H9 (cell line): ENCODE data around the gene SELENOH. TPM values are rescaled to one million over a fixed set of nuclear protein-coding genes. Genes with fewer than 3 reads are reported as not detected.
A peak's percentile ranks its signal among the peaks of the same experiment; 100 is the strongest.

Experiments used
- DNase-seq: peaks from one replicate; pipeline ENCODE4 v3.0.0-alpha.2; 2017
- H2AFZ ChIP-seq: one replicate; pipeline ENCODE4 v1.6.1; 2013; ENCODE audit warnings: mild to moderate bottlenecking, low read length, control low read depth, moderate library complexity
- H2AK5ac ChIP-seq: 2 replicates; pipeline ENCODE4 v1.6.1; 2013; ENCODE audit warnings: low read length, control low read depth, mixed read lengths; ENCODE audit not compliant: insufficient read length
- H2BK120ac ChIP-seq: one replicate; pipeline ENCODE4 v1.6.1; 2013; ENCODE audit warnings: low read depth, mild to moderate bottlenecking, low read length, control low read depth, inconsistent platforms; ENCODE audit not compliant: poor library complexity, severe bottlenecking
- H2BK12ac ChIP-seq: 2 replicates; pipeline ENCODE4 v1.6.1; 2013; ENCODE audit warnings: low read length, control low read depth, mixed read lengths, low read depth; ENCODE audit not compliant: insufficient read length
- H2BK15ac ChIP-seq: 2 replicates; pipeline ENCODE4 v1.6.1; 2013; ENCODE audit warnings: low read depth, low read length, control low read depth
- H2BK20ac ChIP-seq: one replicate; pipeline ENCODE4 v1.6.1; 2013; ENCODE audit warnings: low read depth, mild to moderate bottlenecking, low read length, control low read depth, inconsistent platforms; ENCODE audit not compliant: poor library complexity, severe bottlenecking
- H2BK5ac ChIP-seq: 2 replicates; pipeline ENCODE4 v1.6.1; 2013; ENCODE audit warnings: low read length, control low read depth, mixed read lengths; ENCODE audit not compliant: insufficient read length
- H3K14ac ChIP-seq: 2 replicates; pipeline ENCODE4 v1.6.1; 2013; ENCODE audit warnings: low read length, control low read depth; ENCODE audit not compliant: insufficient read depth
- H3K18ac ChIP-seq: 2 replicates; pipeline ENCODE4 v1.6.1; 2013; ENCODE audit warnings: low read depth, mild to moderate bottlenecking, mixed read lengths, low read length, control low read depth; ENCODE audit not compliant: insufficient read length
- H3K23ac ChIP-seq: 2 replicates; pipeline ENCODE4 v1.6.1; 2013; ENCODE audit warnings: low read length, control low read depth, mixed read lengths, low read depth; ENCODE audit not compliant: insufficient read length
- H3K23me2 ChIP-seq: 2 replicates; pipeline ENCODE4 v1.6.1; 2013; ENCODE audit warnings: low read depth, mild to moderate bottlenecking, mixed read lengths, low read length, control low read depth; ENCODE audit not compliant: insufficient read length, poor library complexity, severe bottlenecking
- H3K27ac ChIP-seq: 2 replicates; pipeline ENCODE4 v1.5.1; 2013; ENCODE audit warnings: low read length, control low read depth, mixed read lengths, low read depth; ENCODE audit not compliant: insufficient read length
- H3K27me3 ChIP-seq: 2 replicates; pipeline ENCODE4 v1.6.1; 2013; ENCODE audit warnings: low read length, control low read depth, inconsistent platforms; ENCODE audit not compliant: insufficient read depth
- H3K4ac ChIP-seq: 2 replicates; pipeline ENCODE4 v1.6.1; 2013; ENCODE audit warnings: low read depth, mild to moderate bottlenecking, control low read depth, inconsistent platforms, low read length, moderate library complexity
- H3K4me1 ChIP-seq: 2 replicates; pipeline ENCODE4 v1.6.1; 2013; ENCODE audit warnings: low read length, control low read depth, inconsistent platforms; ENCODE audit not compliant: insufficient read depth
- H3K4me2 ChIP-seq: 2 replicates; pipeline ENCODE4 v1.6.1; 2013; ENCODE audit warnings: low read length, control low read depth, mixed read lengths; ENCODE audit not compliant: insufficient read length, insufficient read depth
- H3K56ac ChIP-seq: 2 replicates; pipeline ENCODE4 v1.6.1; 2013; ENCODE audit warnings: low read depth, mild to moderate bottlenecking, mixed read lengths, low read length, control low read depth; ENCODE audit not compliant: insufficient read length
- H3K79me1 ChIP-seq: 2 replicates; pipeline ENCODE4 v1.6.1; 2013; ENCODE audit warnings: low read depth, mild to moderate bottlenecking, moderate library complexity, low read length, control low read depth, inconsistent platforms; ENCODE audit not compliant: insufficient read depth, poor library complexity, severe bottlenecking
- H3K79me2 ChIP-seq: 2 replicates; pipeline ENCODE4 v1.6.1; 2013; ENCODE audit warnings: low read length, control low read depth, inconsistent platforms; ENCODE audit not compliant: insufficient read depth
- H3K9ac ChIP-seq: 2 replicates; pipeline ENCODE4 v1.6.1; 2013; ENCODE audit warnings: low read length, control low read depth, mixed read lengths; ENCODE audit not compliant: insufficient read length; ENCODE audit errors: extremely low read depth
- H3K9me3 ChIP-seq: one replicate; pipeline ENCODE4 v1.6.1; 2013; ENCODE audit warnings: low read depth, low read length, inconsistent platforms; ENCODE audit not compliant: control insufficient read depth
- H3T11ph ChIP-seq: one replicate; pipeline ENCODE4 v1.6.1; 2013; ENCODE audit warnings: mild to moderate bottlenecking, low read length, control low read depth, inconsistent platforms
- H4K20me1 ChIP-seq: one replicate; pipeline ENCODE4 v1.6.1; 2013; ENCODE audit not compliant: control insufficient read depth, insufficient read length, insufficient read depth
- H4K5ac ChIP-seq: 2 replicates; pipeline ENCODE4 v1.6.1; 2013; ENCODE audit warnings: low read depth, mild to moderate bottlenecking, mixed read lengths, low read length, control low read depth; ENCODE audit not compliant: insufficient read length
- H4K8ac ChIP-seq: replicated peaks from 2 replicates; pipeline ENCODE4 v1.6.1; 2013; ENCODE audit warnings: low read length, control low read depth, mixed read lengths, low read depth; ENCODE audit not compliant: insufficient read length
- H4K91ac ChIP-seq: 2 replicates; pipeline ENCODE4 v1.6.1; 2013; ENCODE audit warnings: low read depth, mild to moderate bottlenecking, moderate library complexity, mixed read lengths, low read length, control low read depth; ENCODE audit not compliant: insufficient read length
- H3K27ac Mint-ChIP-seq, 3 experiments: 2 replicates in 2 of 3; 3 replicates in 1 of 3; pipeline ENCODE4 v1.8.0; 2020 to 2021; ENCODE audit warnings: mixed read lengths in 3 of 3, mild to moderate bottlenecking in 1 of 3, moderate library complexity in 1 of 3
- H3K27me3 Mint-ChIP-seq: 2 replicates; pipeline ENCODE4 v1.8.0; 2021; ENCODE audit warnings: low read depth, mild to moderate bottlenecking, moderate library complexity, mixed read lengths
- H3K36me3 Mint-ChIP-seq, 3 experiments: 2 replicates in 2 of 3; 3 replicates in 1 of 3; pipeline ENCODE4 v1.8.0; 2020 to 2021; ENCODE audit warnings: low read depth in 3 of 3, mixed read lengths in 3 of 3; ENCODE audit not compliant: insufficient read depth in 1 of 3
- H3K4me1 Mint-ChIP-seq, 2 experiments: 2 replicates each; pipeline ENCODE4 v1.8.0; 2020; ENCODE audit warnings: mixed read lengths in 2 of 2
- H3K4me3 Mint-ChIP-seq, 2 experiments: 2 replicates in 1 of 2; 3 replicates in 1 of 2; pipeline ENCODE4 v1.8.0; 2020 to 2021; ENCODE audit warnings: mild to moderate bottlenecking in 2 of 2, mixed read lengths in 2 of 2, moderate library complexity in 1 of 2
- H3K9me3 Mint-ChIP-seq, 2 experiments: 2 replicates in 1 of 2; 3 replicates in 1 of 2; pipeline ENCODE4 v1.8.0; 2020; ENCODE audit warnings: mild to moderate bottlenecking in 2 of 2, mixed read lengths in 2 of 2, moderate library complexity in 1 of 2
- CTCF ChIP-seq: fragments of 200-600 bp; sonication (generic); conservative IDR thresholded peaks from 3 replicates; pipeline ENCODE4 v1.8.0; 2021; ENCODE audit warnings: antibody characterized with exemption, mild to moderate bottlenecking
- WGBS: extraction: QIAGEN DNeasy Blood & Tissue Kit; methylation state at CpG from one replicate; pipeline ENCODE4 v1.1.7; 2013; ENCODE audit warnings: missing lambda C conversion rate, low lambda C conversion rate, mixed read lengths; ENCODE audit not compliant: insufficient read length; ENCODE audit errors: extremely low coverage; 5-methylcytosine and 5-hydroxymethylcytosine counted together
- total RNA-seq: library from RNA; stranded (reverse); gene quantifications from 2 replicates; pipeline ENCODE4 v1.2.1, GENCODE V29; 2021

SELENOH gene
- total RNA-seq, 1 experiment from 2014 or later = 251 TPM

- no peak overlapping the region for H2AFZ ChIP-seq
- no peak overlapping the region for H4K91ac ChIP-seq
- no peak overlapping the region for H2BK12ac ChIP-seq
- H3K79me1 ChIP-seq = no peaks in the 10 kb centered on the region
- H3K79me2 ChIP-seq = no peaks in the 10 kb centered on the region
- H3K9me3 ChIP-seq = no peaks in the 10 kb centered on the region
- DNase-seq = no peak
- H2BK15ac ChIP-seq = no peak overlapping the region
- no peak overlapping the region for H3K14ac ChIP-seq
- H3K4me1 ChIP-seq = no peaks in the 10 kb centered on the region
- no peak overlapping the region for H3K4me2 ChIP-seq
- H3T11ph ChIP-seq = no peak overlapping the region
- H3K36me3 Mint-ChIP-seq = peaks cover 15 to 39% (median 36%) of the 10 kb centered on the region in 3 experiments; a peak in 6 of 7 replicates
- no peak overlapping the region for H3K4ac ChIP-seq
- no peak overlapping the region for H3K23ac ChIP-seq
- H3K4me1 Mint-ChIP-seq = peaks cover 15 to 16% of the 10 kb centered on the region in 2 experiments
- H3K18ac ChIP-seq = no peak overlapping the region
- H3K4me3 Mint-ChIP-seq = peak overlapping the region in 1 of 2 experiments; percentile 18; a peak in 1 of 5 replicates
- no peak overlapping the region for H4K5ac ChIP-seq
- H4K8ac ChIP-seq = no peak overlapping the region
- H3K9ac ChIP-seq = no peak overlapping the region
- H2BK120ac ChIP-seq = no peak overlapping the region
- no peak for TF ChIP-seq CTCF
- WGBS = no CpG with 5 or more reads among the region's 3 CpGs
- H3K56ac ChIP-seq = no peak overlapping the region
- H4K20me1 ChIP-seq = no peaks in the 10 kb centered on the region
- no peaks in the 10 kb centered on the region for H3K23me2 ChIP-seq
- H2AK5ac ChIP-seq = no peak overlapping the region
- no peak overlapping the region for H2BK5ac ChIP-seq
- no peaks in the 10 kb centered on the region for H3K27me3 Mint-ChIP-seq
- no peak overlapping the region for H3K27ac ChIP-seq
- H3K27me3 ChIP-seq = no peaks in the 10 kb centered on the region
- H2BK20ac ChIP-seq = no peak overlapping the region
- no peaks in the 10 kb centered on the region for H3K9me3 Mint-ChIP-seq
- H3K27ac Mint-ChIP-seq = peak overlapping the region; percentile 46 to 91 (median 60); a peak in 6 of 7 replicates
Observed at GRCh38 chr11:57735619-57736298, 5.5 kb upstream of the SELENOH start.
